H7 (cell line): Measurements from ENCODE around the gene ZNF853. TPM values are rescaled to one million over a fixed set of nuclear protein-coding genes. Genes with fewer than 3 reads are reported as not detected.

ENCODE experiments used
- total RNA-seq: library from RNA; depleted of rRNA; stranded (reverse); fragments of >200 nt; shearing (Covaris generic); gene quantifications from 2 replicates; pipeline ENCODE4 v1.2.3, GENCODE V29; 2014; rRNA removed

The ZNF853 gene
- total RNA-seq, 1 experiment from 2014 or later: 6.5 TPM

Other genes starting within 250 kb of the ZNF853 start
- gene RAC1, start 241.1 kb upstream of the ZNF853 start, total RNA-seq: 85.6 and 87.0 TPM in 2 replicates
- 38.2 and 40.6 TPM in 2 replicates for gene DAGLB, start 167.7 kb upstream of the ZNF853 start, total RNA-seq
- gene KDELR2, start 131.5 kb upstream of the ZNF853 start, total RNA-seq: 60.9 and 64.1 TPM in 2 replicates
- 0.28 and 0.33 TPM in 2 replicates for gene GRID2IP, start 64.1 kb upstream of the ZNF853 start, total RNA-seq
- gene ZDHHC4, start 38.2 kb upstream of the ZNF853 start, total RNA-seq: 54.8 and 63.2 TPM in 2 replicates
- gene INTS15, start 25.6 kb upstream of the ZNF853 start, total RNA-seq: 24.7 and 30.7 TPM in 2 replicates
- gene ZNF316, start 21.7 kb downstream of the ZNF853 start, total RNA-seq: 7.6 and 10.0 TPM in 2 replicates
- 13.8 and 16.7 TPM in 2 replicates for gene ZNF12, start 91.3 kb downstream of the ZNF853 start, total RNA-seq
- gene RSPH10B2, start 138.5 kb downstream of the ZNF853 start, total RNA-seq: 0.31 and 0.37 TPM in 2 replicates
- 40.3 and 40.5 TPM in 2 replicates for gene CCZ1B, start 210.7 kb downstream of the ZNF853 start, total RNA-seq